ENCODE data around the gene IRX4. TPM values are rescaled to one million over a fixed set of nuclear protein-coding genes. Genes with fewer than 3 reads are reported as not detected.

Gene IRX4
- total RNA-seq, 2 donors from 2014 or later = not detected

GRCh38 chr5:1896602-1897376 is 14.1 kb upstream of the IRX4 start:
- no peak for TF ChIP-seq CTCF (IDR thresholded peaks at IDR 0.05)
- H3K27ac ChIP-seq = no peak overlapping the region
- no peaks in the 10 kb centered on the region for H3K4me1 ChIP-seq (ENCODE audit: control insufficient read depth in 1 of 2, low read depth in 2 of 2)
- H3K4me3 ChIP-seq = no peak overlapping the region
- DNase-seq (ENCODE audit: low spot score) = no peak
- no peaks in the 10 kb centered on the region for H3K36me3 ChIP-seq
- ATAC-seq (ENCODE audit: insufficient number of reproducible peaks, low FRiP score, low read depth) = no peak
- no peaks in the 10 kb centered on the region for H3K27me3 ChIP-seq (replicated peaks; ENCODE audit: insufficient read depth)
- H3K9me3 ChIP-seq = no peaks in the 10 kb centered on the region

GRCh38 chr5:1895739-1896420 is 13.2 kb upstream of the IRX4 start:
- ATAC-seq (ENCODE audit: insufficient number of reproducible peaks, low FRiP score, low read depth) = no peak
- no peak for TF ChIP-seq CTCF (IDR thresholded peaks at IDR 0.05)
- H3K36me3 ChIP-seq = no peaks in the 10 kb centered on the region

GRCh38 chr5:1894243-1894642 is 11.5 kb upstream of the IRX4 start:
- Histone ChIP-seq H3K4me3 (no peak overlapping the region), H3K27ac (no peak overlapping the region), H3K9me3 (no peaks in the 10 kb centered on the region), H3K4me1 (ENCODE audit: control insufficient read depth in 1 of 2, low read depth in 2 of 2) (no peaks in the 10 kb centered on the region), H3K36me3 (no peaks in the 10 kb centered on the region), H3K27me3 (replicated peaks; ENCODE audit: insufficient read depth) (no peaks in the 10 kb centered on the region)
- no peak for TF ChIP-seq CTCF (IDR thresholded peaks at IDR 0.05)
- no peak for ATAC-seq (ENCODE audit: insufficient number of reproducible peaks, low FRiP score, low read depth)
- DNase-seq (ENCODE audit: low spot score) = no peak

More at GRCh38 chr5:1895739-1896420, 13.2 kb upstream of the IRX4 start:
- H3K9me3 ChIP-seq = no peaks in the 10 kb centered on the region
- DNase-seq (ENCODE audit: low spot score) = no peak
- no peaks in the 10 kb centered on the region for H3K27me3 ChIP-seq (replicated peaks; ENCODE audit: insufficient read depth)
- H3K4me1 ChIP-seq (ENCODE audit: control insufficient read depth in 1 of 2, low read depth in 2 of 2) = no peaks in the 10 kb centered on the region
- no peak overlapping the region for H3K4me3 ChIP-seq
- H3K27ac ChIP-seq = no peak overlapping the region

- H3K4me1 ChIP-seq (ENCODE audit: control insufficient read depth in 1 of 2, low read depth in 2 of 2) = no peaks in the 10 kb centered on the region
- no peak overlapping the region for H3K4me3 ChIP-seq
- no peaks in the 10 kb centered on the region for H3K9me3 ChIP-seq
- no peaks in the 10 kb centered on the region for H3K27me3 ChIP-seq (replicated peaks; ENCODE audit: insufficient read depth)
- TF ChIP-seq CTCF (IDR thresholded peaks at IDR 0.05) = no peak
- no peaks in the 10 kb centered on the region for H3K36me3 ChIP-seq
- no peak for DNase-seq (ENCODE audit: low spot score)
- no peak for ATAC-seq (ENCODE audit: insufficient number of reproducible peaks, low FRiP score, low read depth)
- no peak overlapping the region for H3K27ac ChIP-seq
Observed at GRCh38 chr5:1893754-1894153, 11.0 kb upstream of the IRX4 start.

GRCh38 chr5:1892685-1893445 is 10.1 kb upstream of the IRX4 start:
- no peaks in the 10 kb centered on the region for H3K4me1 ChIP-seq (ENCODE audit: control insufficient read depth in 1 of 2, low read depth in 2 of 2)
- H3K36me3 ChIP-seq = no peaks in the 10 kb centered on the region
- H3K9me3 ChIP-seq = no peaks in the 10 kb centered on the region
- DNase-seq (ENCODE audit: low spot score) = no peak
- H3K4me3 ChIP-seq = no peak overlapping the region
- no peak for TF ChIP-seq CTCF (IDR thresholded peaks at IDR 0.05)
- ATAC-seq (ENCODE audit: insufficient number of reproducible peaks, low FRiP score, low read depth) = no peak
- no peak overlapping the region for H3K27ac ChIP-seq
- no peaks in the 10 kb centered on the region for H3K27me3 ChIP-seq (replicated peaks; ENCODE audit: insufficient read depth)

All from thoracic aorta (tissue), 2 donors.